Urinary bladder (tissue), 4 donors: ENCODE measurements around the gene GLOD4. TPM values are rescaled to one million over a fixed set of nuclear protein-coding genes. Genes with fewer than 3 reads are reported as not detected.
"Not testable (repeated sequence)": the region's sequence is repeated elsewhere in the genome, so short reads cannot be mapped to it uniquely, and the experiment has no call there.

Experiments
- DNase-seq: peaks from one replicate; pipeline ENCODE4 v3.0.0-alpha.2; 2015; ENCODE audit errors: extremely low spot score
- H3K27ac ChIP-seq: one replicate; pipeline ENCODE4 v1.5.1; 2013; ENCODE audit warnings: low read depth, mild to moderate bottlenecking, moderate library complexity
- H3K36me3 ChIP-seq: one replicate; pipeline ENCODE4 v1.6.1; 2013; ENCODE audit warnings: mild to moderate bottlenecking, moderate library complexity; ENCODE audit not compliant: insufficient read depth
- H3K4me1 ChIP-seq: one replicate; pipeline ENCODE4 v1.6.1; 2013; ENCODE audit warnings: mild to moderate bottlenecking, moderate library complexity; ENCODE audit not compliant: insufficient read depth
- H3K4me3 ChIP-seq: one replicate; pipeline ENCODE4 v1.5.1; 2013; ENCODE audit warnings: low read depth, low read length
- WGBS: extraction: QIAGEN DNeasy Blood & Tissue Kit; methylation state at CpG from one replicate; pipeline ENCODE4 v1.1.7; 2013; 5-methylcytosine and 5-hydroxymethylcytosine counted together
- polyA plus RNA-seq: library from polyadenylated mRNA; stranded (reverse); fragments of 200-250 nt; gene quantifications from one replicate; pipeline ENCODE4 v1.2.3, GENCODE V29; 2013
- total RNA-seq: library from RNA; depleted of rRNA; stranded (reverse); fragments of >200 nt; gene quantifications from one replicate; pipeline ENCODE4 v1.2.3, GENCODE V29; 2014
- donor health status: healthy with polysubstance abuse.
- donor health status: healthy.

Gene GLOD4
- total and polyA plus RNA-seq, 2 donors, result 41.0 to 44.0 TPM

DNA sequence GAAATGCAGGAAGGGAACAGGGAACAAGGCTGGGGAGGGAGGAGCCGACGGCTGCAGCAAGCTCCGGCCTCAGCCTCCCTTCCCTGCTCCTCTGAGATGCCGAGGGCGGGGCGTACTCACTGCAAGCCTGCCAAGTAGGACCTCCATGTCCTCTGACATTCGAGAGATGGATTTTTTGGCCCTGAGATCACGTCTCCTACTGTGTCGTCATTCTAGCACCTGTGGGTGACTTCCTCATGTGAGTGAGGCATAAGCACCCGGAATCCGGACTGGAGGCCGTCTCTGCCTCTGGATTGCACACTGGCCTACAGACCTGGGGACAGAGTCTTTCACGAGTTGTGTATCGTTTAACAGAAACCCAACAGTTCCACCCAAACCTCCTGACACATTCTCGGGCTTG, 14.5 kb upstream of the GLOD4 start:
- no peak for DNase-seq
- no peaks in the 10 kb centered on the region for H3K36me3 ChIP-seq
- no peak overlapping the region for H3K27ac ChIP-seq
- WGBS, result 86% methylated on average over 15 of the region's 15 CpGs
- no peak overlapping the region for H3K4me3 ChIP-seq
- H3K4me1 ChIP-seq, result no peaks in the 10 kb centered on the region

DNA sequence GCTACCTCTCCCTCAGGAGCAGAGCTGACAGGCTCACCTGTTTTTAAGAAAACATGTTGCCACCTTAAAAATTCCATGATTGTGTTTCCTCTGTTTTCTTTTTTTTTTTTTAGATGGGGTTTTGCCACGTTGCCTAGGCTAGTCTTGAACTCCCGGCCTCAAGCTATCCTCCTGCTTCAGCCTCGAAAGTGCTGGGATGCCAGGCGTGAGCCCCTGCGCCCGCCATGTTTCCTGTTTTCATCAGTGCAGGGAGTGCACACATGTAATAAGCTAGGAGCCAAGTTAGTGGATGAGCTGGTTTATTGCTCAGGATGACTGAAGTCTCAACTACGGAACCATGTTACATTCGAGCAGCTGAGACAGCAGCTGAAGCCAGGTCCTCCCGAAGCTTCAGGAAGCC, 13.6 kb upstream of the GLOD4 start:
- Histone ChIP-seq H3K4me1 (no peaks in the 10 kb centered on the region), H3K36me3 (no peaks in the 10 kb centered on the region), H3K4me3 (no peak overlapping the region), H3K27ac (no peak overlapping the region)
- DNase-seq, result no peak
- 74% methylated on average over 9 of the region's 9 CpGs for WGBS

GRCh38 chr17:795276-795675, 13.2 kb upstream of the GLOD4 start:
- no peak overlapping the region for H3K27ac ChIP-seq
- no peaks in the 10 kb centered on the region for H3K36me3 ChIP-seq
- DNase-seq, result no peak
- H3K4me1 ChIP-seq, result no peaks in the 10 kb centered on the region
- 58% methylated on average over 14 of the region's 14 CpGs for WGBS
- H3K4me3 ChIP-seq, result no peak overlapping the region

- DNase-seq, result peak; percentile 71
- WGBS, result 7% methylated on average over 18 of the region's 18 CpGs
- Histone ChIP-seq H3K27ac (no peak overlapping the region), H3K4me1 (no peaks in the 10 kb centered on the region), H3K36me3 (no peaks in the 10 kb centered on the region), H3K4me3 (no peak overlapping the region)
These were observed 12.8 kb upstream of the GLOD4 start for GRCh38 chr17:794876-795275.

GRCh38 chr17:792277-792676, 10.2 kb upstream of the GLOD4 start:
- Histone ChIP-seq H3K4me1 (no peaks in the 10 kb centered on the region), H3K36me3 (no peaks in the 10 kb centered on the region), H3K27ac (no peak overlapping the region), H3K4me3 (no peak overlapping the region)
- no peak for DNase-seq
- WGBS, result 57% methylated on average over 9 of the region's 9 CpGs

GRCh38 chr17:791829-792228, 9.7 kb upstream of the GLOD4 start:
- WGBS, result 84% methylated on average over 19 of the region's 19 CpGs
- no peak for DNase-seq
- H3K36me3 ChIP-seq, result no peaks in the 10 kb centered on the region
- no peak overlapping the region for H3K4me3 ChIP-seq
- H3K4me1 ChIP-seq, result no peaks in the 10 kb centered on the region
- no peak overlapping the region for H3K27ac ChIP-seq

- 79% methylated on average over 10 of the region's 12 CpGs for WGBS
- not testable (repeated sequence) for H3K4me1 ChIP-seq, H3K4me3 ChIP-seq, H3K27ac ChIP-seq, H3K36me3 ChIP-seq, DNase-seq
These were observed 8.8 kb upstream of the GLOD4 start for GRCh38 chr17:790874-791247.

DNA sequence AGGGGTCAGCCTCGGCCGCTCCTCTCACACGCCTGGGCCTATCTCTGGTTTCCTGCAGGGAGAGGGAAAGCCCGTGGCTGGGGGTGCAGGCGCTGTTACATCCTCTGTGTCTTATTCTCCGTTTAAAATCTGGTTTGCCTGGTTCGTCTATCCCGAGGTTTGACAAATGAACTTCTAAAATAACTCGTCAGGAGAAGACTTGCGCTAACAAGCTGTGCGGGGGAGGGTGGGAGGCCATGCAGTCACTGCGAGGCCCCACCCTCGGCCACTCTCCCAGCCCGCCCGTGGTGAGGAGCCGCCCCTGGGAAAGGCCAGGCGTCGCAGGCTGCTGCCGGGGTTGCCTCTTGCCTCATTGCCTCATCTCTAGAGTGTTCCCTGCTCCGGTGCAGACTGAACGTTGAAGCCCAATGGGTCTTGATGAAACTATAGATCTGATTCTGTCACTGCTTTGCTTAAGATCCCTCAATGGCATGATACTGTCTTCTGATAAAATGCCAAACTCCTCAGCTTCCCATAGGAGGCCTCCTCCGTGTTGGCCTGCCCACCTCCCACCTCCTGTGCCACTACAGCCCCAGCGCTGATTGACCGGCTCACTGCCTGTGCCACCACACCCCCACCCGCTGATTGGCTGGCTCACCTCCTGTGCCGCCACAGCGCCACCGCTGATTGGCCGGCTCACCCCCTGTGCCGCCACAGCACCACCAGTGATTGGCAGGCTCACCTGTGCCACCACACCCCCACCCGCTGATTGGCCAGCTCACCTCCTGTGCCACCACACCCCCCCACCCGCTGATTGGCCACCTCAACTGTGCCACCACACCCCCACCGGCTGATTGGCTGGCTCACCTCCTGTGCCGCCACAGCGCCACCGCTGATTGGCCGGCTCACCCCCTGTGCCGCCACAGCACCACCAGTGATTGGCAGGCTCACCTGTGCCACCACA, 8.1 kb upstream of the GLOD4 start:
- DNase-seq, result peak; percentile 8
- not testable (repeated sequence) for H3K36me3 ChIP-seq

DNA sequence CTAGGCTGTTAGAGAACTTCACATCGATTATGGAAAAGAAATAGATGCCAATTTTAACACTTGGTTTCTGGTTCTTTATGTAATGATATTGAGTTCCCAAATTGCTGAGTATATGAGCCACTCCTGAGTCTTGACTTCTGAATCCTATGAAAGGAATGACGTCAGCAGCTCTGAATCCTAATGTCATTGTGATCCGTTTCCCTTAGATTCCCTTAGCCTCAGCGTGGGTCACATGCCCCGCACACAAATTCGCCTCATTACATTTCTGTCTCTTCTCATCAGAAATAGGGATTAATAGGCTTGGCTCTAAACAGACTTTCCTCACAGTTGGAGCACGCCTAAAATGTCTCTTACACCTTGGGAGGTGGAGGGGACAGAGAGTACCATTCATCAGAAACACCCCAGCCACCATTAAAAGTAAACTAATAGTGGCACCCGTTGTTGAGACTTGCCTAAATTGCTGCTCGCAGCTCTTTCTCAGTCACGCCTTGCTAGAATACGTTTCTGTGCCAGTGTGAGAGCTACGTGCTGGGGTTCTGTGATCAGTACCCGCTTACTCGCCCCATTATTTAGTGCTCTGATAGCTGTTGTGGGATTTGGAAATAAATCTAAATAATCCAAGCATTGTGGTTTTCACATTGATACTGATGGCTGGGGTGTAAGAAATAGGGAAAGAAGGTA, 7.2 kb upstream of the GLOD4 start:
- no peaks in the 10 kb centered on the region for H3K36me3 ChIP-seq
- DNase-seq, result no peak
- WGBS, result 87% methylated on average over 14 of the region's 14 CpGs
- H3K4me1 ChIP-seq, result no peaks in the 10 kb centered on the region
- H3K4me3 ChIP-seq, result no peak overlapping the region
- no peak overlapping the region for H3K27ac ChIP-seq

More for the DNA sequence above, 8.1 kb upstream of the GLOD4 start:
- H3K4me1 ChIP-seq, H3K27ac ChIP-seq, H3K4me3 ChIP-seq: not testable (repeated sequence)
- WGBS, result 76% methylated on average over 33 of the region's 38 CpGs

DNA sequence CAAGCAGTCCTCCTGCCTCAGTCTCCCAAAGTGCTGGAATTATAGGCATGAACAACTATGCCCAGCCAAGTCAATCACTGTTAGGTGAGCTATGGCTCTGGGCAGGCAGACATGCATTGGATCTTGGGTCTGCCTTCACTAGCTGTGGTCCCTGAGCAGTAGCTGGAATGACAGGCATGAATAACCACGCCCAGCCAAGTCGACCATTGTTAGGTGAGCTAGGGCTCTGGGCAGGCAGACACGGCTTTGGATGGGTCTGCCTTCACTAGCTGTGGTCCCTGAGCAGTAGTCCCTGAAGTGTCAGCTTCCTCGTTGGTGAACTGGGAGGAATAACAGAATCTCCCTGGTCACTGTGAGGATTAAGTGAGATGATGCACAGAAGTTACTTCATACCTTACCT, 6.5 kb upstream of the GLOD4 start:
- Histone ChIP-seq H3K4me3 (no peak overlapping the region), H3K4me1 (no peaks in the 10 kb centered on the region), H3K27ac (no peak overlapping the region), H3K36me3 (no peaks in the 10 kb centered on the region)
- WGBS, result 83% methylated on average over 4 of the region's 4 CpGs
- DNase-seq, result no peak

DNA sequence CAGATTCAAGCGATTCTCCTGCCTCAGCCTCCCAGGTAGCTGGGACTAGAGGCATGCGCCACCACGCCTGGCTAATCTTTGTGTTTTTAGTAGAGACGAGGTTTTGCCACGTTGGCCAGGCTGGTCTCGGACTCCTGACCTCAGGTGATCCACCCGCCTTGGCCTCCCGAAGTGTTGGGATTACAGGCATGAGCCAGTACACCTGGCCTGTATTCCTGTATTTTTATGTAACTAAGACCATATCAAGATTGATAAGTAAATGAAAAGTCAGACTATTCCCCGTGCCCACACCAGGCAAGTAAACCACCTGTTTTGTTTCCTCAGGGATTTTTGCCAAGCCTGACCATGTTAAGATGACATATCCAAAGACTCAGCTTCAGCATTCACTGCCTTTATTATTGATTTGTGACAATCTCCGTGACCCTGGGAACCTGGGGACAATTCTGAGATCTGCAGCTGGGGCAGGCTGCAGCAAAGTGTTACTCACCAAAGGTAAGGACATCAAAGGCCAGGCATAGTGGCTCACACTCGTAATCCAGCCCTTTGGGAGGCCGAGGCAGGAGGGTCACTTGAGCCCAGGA, 5.7 kb upstream of the GLOD4 start:
- no peaks in the 10 kb centered on the region for H3K36me3 ChIP-seq
- DNase-seq, result no peak
- no peak overlapping the region for H3K4me3 ChIP-seq
- WGBS, result 88% methylated on average over 12 of the region's 12 CpGs
- no peaks in the 10 kb centered on the region for H3K4me1 ChIP-seq
- H3K27ac ChIP-seq, result no peak overlapping the region

DNA sequence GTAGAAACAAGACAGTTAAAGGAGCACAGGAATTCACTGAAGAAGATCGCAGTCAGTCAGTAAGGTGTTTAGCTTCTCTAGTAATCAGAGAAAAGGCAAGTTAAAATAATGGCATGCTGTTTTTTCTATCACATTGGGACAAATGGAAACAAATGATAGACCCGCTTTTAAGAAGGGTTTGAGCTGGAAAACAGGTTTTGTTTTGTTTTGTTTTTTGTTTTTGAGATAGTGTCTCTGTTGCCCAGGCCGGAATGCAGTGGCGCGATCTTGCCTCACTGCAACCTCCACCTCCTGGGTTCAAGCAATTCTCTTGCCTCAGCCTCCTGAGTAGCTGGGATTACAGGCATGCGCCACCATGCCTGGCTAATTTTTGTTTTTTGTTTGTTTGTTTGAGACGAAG, 3.8 kb upstream of the GLOD4 start:
- H3K4me3 ChIP-seq, H3K4me1 ChIP-seq, H3K36me3 ChIP-seq, H3K27ac ChIP-seq, DNase-seq: not testable (repeated sequence)
- WGBS, result 91% methylated on average over 7 of the region's 7 CpGs

- no peaks in the 10 kb centered on the region for H3K4me1 ChIP-seq
- H3K36me3 ChIP-seq, result no peaks in the 10 kb centered on the region
- WGBS, result 69% methylated on average over 3 of the region's 3 CpGs
- no peak for DNase-seq
- H3K4me3 ChIP-seq, result no peak overlapping the region
- no peak overlapping the region for H3K27ac ChIP-seq
These were observed 2.1 kb upstream of the GLOD4 start for GRCh38 chr17:784143-784542.

- 93% methylated on average over 11 of the region's 11 CpGs for WGBS
- H3K4me3 ChIP-seq, result no peak overlapping the region
- H3K4me1 ChIP-seq, result no peaks in the 10 kb centered on the region
- DNase-seq, result no peak
- H3K36me3 ChIP-seq, result peaks cover 2% of the 10 kb centered on the region
- H3K27ac ChIP-seq, result no peak overlapping the region
These were observed 4.0 kb downstream of the GLOD4 start for GRCh38 chr17:778096-778495.
